K562 (cell line): ENCODE results near the gene NGRN. TPM values are rescaled to one million over a fixed set of nuclear protein-coding genes. Genes with fewer than 3 reads are reported as not detected.

Experiments
- ATAC-seq: fragments of 200-7000 bp; cut with Tn5 transposase; 3 replicates; pipeline ENCODE4 v1.9.1; 2020; ENCODE audit warnings: moderate library complexity
- BruUV-seq: library from RNA; stranded (reverse); fragments of 400-500 nt; replicated peaks from 2 replicates; lab custom pipeline; 2021; lab: Mats Ljungman, UMichigan
- CTCF ChIA-PET: fragments of 300-600 bp; formaldehyde crosslinking; extraction: SDS; loops from one replicate; lab custom pipeline; 2021; ENCODE audit warnings: low intra/inter-chr PET ratio; lab: Yijun Ruan, JAX
- POLR2A ChIA-PET: fragments of 300-600, 350-650 bp; sonication (Branson Sonifier 250); formaldehyde crosslinking; extraction: SDS; loops from one replicate; lab custom pipeline; 2021; ENCODE audit warnings: antibody characterized with exemption, inconsistent platforms; lab: Yijun Ruan, JAX
- DNase-seq, 4 experiments: peaks; one replicate each; pipeline versions ENCODE4 v3.0.0 to v3.0.0-alpha.2; 2011 to 2018; ENCODE audit warnings: low spot score in 3 of 4, mixed read lengths in 3 of 4; ENCODE audit errors: extremely low read depth in 1 of 4
- FAIRE-seq: peaks from 2 replicates; lab custom pipeline; 2011; peaks lifted over from hg19 to GRCh38; lab: Jason Lieb, UNC
- H2AFZ ChIP-seq: 2 replicates; pipeline ENCODE4 v1.6.0; 2011; ENCODE audit warnings: low read depth, low read length, control low read depth, inconsistent platforms
- H3K27ac ChIP-seq: fragments of 200-600 bp; 3 replicates; pipeline ENCODE4 v1.8.0; 2011; ENCODE audit warnings: low read depth, mild to moderate bottlenecking, control low read depth, inconsistent platforms, low read length, moderate library complexity, mixed read lengths; ENCODE audit errors: extremely low read depth
- H3K27me3 ChIP-seq, 2 experiments: fragments of 300-600 bp in 1 of 2; 2 replicates in 1 of 2; 3 replicates in 1 of 2; pipeline versions ENCODE4 v1.6.0 to v1.8.0; 2011; ENCODE audit warnings: inconsistent platforms in 2 of 2, low read length in 2 of 2, mild to moderate bottlenecking in 1 of 2, mixed read lengths in 1 of 2, moderate library complexity in 1 of 2; ENCODE audit not compliant: control insufficient read depth in 2 of 2, insufficient read depth in 2 of 2
- H3K36me3 ChIP-seq: fragments of 300-600 bp; 3 replicates; pipeline ENCODE4 v1.8.0; 2011; ENCODE audit warnings: mild to moderate bottlenecking, low read length, inconsistent platforms; ENCODE audit not compliant: control insufficient read depth, insufficient read depth
- H3K4me1 ChIP-seq, 2 experiments: fragments of 200-600 bp in 1 of 2; replicated peaks in 1 of 2; 2 replicates in 1 of 2; 3 replicates in 1 of 2; pipeline versions ENCODE4 v1.5.1 to v1.8.0; 2011; ENCODE audit warnings: inconsistent platforms in 2 of 2, low read length in 2 of 2, mild to moderate bottlenecking in 1 of 2, mixed read lengths in 1 of 2, moderate library complexity in 1 of 2; ENCODE audit not compliant: control insufficient read depth in 2 of 2, insufficient read depth in 2 of 2
- H3K4me2 ChIP-seq: 2 replicates; pipeline ENCODE4 v1.6.1; 2011; ENCODE audit warnings: low read length, control low read depth, inconsistent platforms, mixed read lengths; ENCODE audit not compliant: insufficient read depth
- H3K4me3 ChIP-seq: fragments of 200-600 bp; sonication (generic), shearing (Covaris generic); 2 replicates; pipeline ENCODE4 v1.5.1; 2016; ENCODE audit warnings: control low read depth, inconsistent platforms
- H3K79me2 ChIP-seq: fragments of 200-600 bp; 3 replicates; pipeline ENCODE4 v1.8.0; 2011; ENCODE audit warnings: low read length, inconsistent platforms; ENCODE audit not compliant: control insufficient read depth, insufficient read depth
- H3K9ac ChIP-seq, 2 experiments: 2 replicates each; pipeline versions ENCODE4 v1.6.0 to v1.6.1; 2011; ENCODE audit warnings: low read depth in 2 of 2, low read length in 2 of 2, control low read depth in 1 of 2, inconsistent platforms in 1 of 2, mild to moderate bottlenecking in 1 of 2, mixed read lengths in 1 of 2; ENCODE audit not compliant: insufficient read depth in 1 of 2
- H3K9me1 ChIP-seq: one replicate; pipeline ENCODE4 v1.6.0; 2011; ENCODE audit warnings: inconsistent platforms, mild to moderate bottlenecking, low read length, moderate library complexity; ENCODE audit not compliant: control insufficient read depth, insufficient read depth
- H3K9me3 ChIP-seq: replicated peaks from 2 replicates; pipeline ENCODE4 v1.5.1; 2011; ENCODE audit warnings: low read depth, low read length, inconsistent platforms; ENCODE audit not compliant: control insufficient read depth, insufficient read depth
- H4K20me1 ChIP-seq: replicated peaks from 2 replicates; pipeline ENCODE4 v1.6.1; 2011; ENCODE audit warnings: low read length, inconsistent platforms, mixed read lengths; ENCODE audit not compliant: control insufficient read depth, insufficient read depth
- FOXM1 ChIP-seq, 2 experiments: fragments of 450-650 bp in 1 of 2; sonication (generic) in 1 of 2; formaldehyde crosslinking in 1 of 2; IDR thresholded peaks; 2 replicates each; pipeline versions ENCODE4 v1.6.1 to v1.9.0; 2017 to 2022; ENCODE audit warnings: low read depth in 2 of 2, mild to moderate bottlenecking in 2 of 2, missing genetic modification reagents in 1 of 2, moderate library complexity in 1 of 2
- GTF2E2 ChIP-seq: fragments of 200-800 bp; sonication (Bioruptor generic); IDR thresholded peaks from 2 replicates; pipeline ENCODE4 v1.6.1; 2016; ENCODE audit warnings: missing genetic modification characterization, missing compliant biosample characterization
- HOMEZ ChIP-seq: fragments of 250-450 bp; sonication (Bioruptor Pico); IDR thresholded peaks from 2 replicates; pipeline ENCODE4 v1.4.0; 2020; ENCODE audit warnings: mild to moderate bottlenecking, moderate library complexity
- JUND ChIP-seq, 2 experiments: IDR thresholded peaks; 2 replicates in 1 of 2; 3 replicates in 1 of 2; pipeline ENCODE4 v1.6.1; 2011; ENCODE audit warnings: borderline replicate concordance in 2 of 2, low read depth in 2 of 2, low read length in 2 of 2, improper control_type of control experiment in 1 of 2, missing biosample characterization in 1 of 2, missing genetic modification characterization in 1 of 2, missing genetic modification reagents in 1 of 2
- PHB ChIP-seq: fragments of 250-450 bp; sonication (Bioruptor Pico); IDR thresholded peaks from 2 replicates; pipeline ENCODE4 v1.5.0; 2021
- PRPF4 ChIP-seq: fragments of 200-400 bp; formaldehyde crosslinking; IDR thresholded peaks from one replicate; pipeline ENCODE4 v1.6.1; 2017; ENCODE audit warnings: low read length, low read depth, mild to moderate bottlenecking; ENCODE audit not compliant: insufficient read depth, poor library complexity, severe bottlenecking
- STAT6 ChIP-seq: sonication (generic); formaldehyde crosslinking; IDR thresholded peaks from 2 replicates; pipeline ENCODE4 v1.8.1; 2023; ENCODE audit warnings: mild to moderate bottlenecking, missing genetic modification reagents
- XRCC5 ChIP-seq: fragments of 200-400 bp; formaldehyde crosslinking; IDR thresholded peaks from 2 replicates; pipeline ENCODE4 v1.6.1; 2017; ENCODE audit warnings: low read depth, mild to moderate bottlenecking, low read length
- ZBTB8A ChIP-seq: fragments of 450-650 bp; IDR thresholded peaks from 2 replicates; pipeline ENCODE4 v1.6.1; 2018; ENCODE audit warnings: mild to moderate bottlenecking, moderate library complexity; ENCODE audit not compliant: partially characterized antibody
- ZNF785 ChIP-seq: fragments of 250-450 bp; sonication (Bioruptor Pico); IDR thresholded peaks from 2 replicates; pipeline ENCODE4 v1.4.0; 2020; ENCODE audit warnings: mild to moderate bottlenecking
- whole genome bisulfite sequencing: fragments of 100-300 bp; shearing (Covaris generic); methylation state at CpG from one replicate; pipeline ENCODE4 v1.1.6; 2016; ENCODE audit warnings: low coverage, mixed read lengths; ENCODE audit not compliant: insufficient coverage; ENCODE audit errors: missing lambda C conversion rate; 5-methylcytosine and 5-hydroxymethylcytosine counted together
- in situ Hi-C: fragments of 300-500 bp; cut with MboI; formaldehyde crosslinking; loops from 4 replicates; pipeline ENCODE4 v1.15.0; 2018; ENCODE audit warnings: inconsistent platforms, mixed read lengths
- intact Hi-C: fragments of 100-400 bp; cut with micrococcal nuclease; formaldehyde crosslinking; loops from 2 replicates; pipeline ENCODE4 v1.14.2; 2022
- polyA plus RNA-seq, 8 experiments: library from polyadenylated mRNA; depleted of rRNA in 4 of 8; stranded (reverse) in 5 of 8; unstranded in 3 of 8; fragments of >200 nt; fragmentation: Nextera tagmentation in 2 of 8; fragmentation: Illumina TruSeq in 1 of 8; extraction: Ambion mirVana in 2 of 8; extraction: Trizol in 1 of 8; gene quantifications; 2 replicates each; pipeline versions ENCODE4 v1.2.1 to v1.2.3, GENCODE V29; 2011 to 2014; ENCODE audit warnings: inconsistent platforms in 1 of 8, missing spikeins in 1 of 8
- total RNA-seq, 7 experiments: library from RNA; depleted of rRNA in 6 of 7; stranded (reverse); fragments of >200 nt in 6 of 7; fragmentation: Illumina TruSeq in 2 of 7; extraction: Trizol in 2 of 7; gene quantifications; 2 replicates each; pipeline versions ENCODE4 v1.2.1 to v1.2.3, GENCODE V29; 2011 to 2021; ENCODE audit warnings: low replicate concordance in 1 of 7
- TF ChIP-seq, protein P1 (sequence below): fragments of 450-650 bp; formaldehyde crosslinking; IDR thresholded peaks from 2 replicates; pipeline ENCODE4 v1.4.0; 2022; ENCODE audit warnings: missing genetic modification characterization

The NGRN gene
- total and polyA plus RNA-seq, 9 of the 15 experiments (the other 6 are each of a cell fraction or from before 2014, with no cell fraction given) = 14.0 to 73.4 (median 60.0) TPM

DNA sequence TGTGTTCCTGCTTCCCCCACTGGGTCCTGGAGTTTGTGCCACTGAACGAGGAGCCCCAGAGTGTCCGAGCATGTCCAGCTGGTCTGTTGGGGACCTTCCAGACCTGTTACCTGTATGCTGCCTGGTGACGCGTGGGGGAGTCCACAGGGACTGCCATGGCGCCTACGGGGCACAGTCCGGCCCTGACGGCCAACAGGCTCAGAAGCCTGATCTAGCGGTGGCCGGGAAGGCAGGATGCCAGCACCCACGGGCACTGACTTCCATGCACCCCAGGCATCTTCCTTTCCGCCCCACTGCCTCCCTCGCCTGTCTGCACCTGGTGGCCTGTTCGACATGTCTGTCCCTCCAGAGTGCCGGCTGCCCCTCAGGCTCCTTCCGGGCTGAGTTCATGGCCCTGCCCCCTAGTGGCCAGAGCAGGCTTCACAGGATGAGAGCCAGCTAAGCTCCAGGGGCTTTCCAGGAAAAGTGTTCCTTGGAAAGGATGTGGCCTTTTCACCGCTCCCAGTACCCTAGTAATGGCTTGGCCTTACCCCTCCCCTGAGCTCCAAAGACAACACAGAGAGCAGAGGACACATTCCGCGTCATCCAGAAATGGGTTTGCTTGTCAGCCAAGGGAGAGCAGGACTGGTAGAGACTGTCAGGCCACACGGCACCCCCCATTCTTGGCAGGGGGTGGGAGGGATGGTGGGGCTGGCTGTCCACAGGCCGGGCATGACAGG is 35.7 kb downstream of the NGRN start:
- CTCF ChIA-PET = no interaction called here
- H3K27me3 ChIP-seq = no peaks in the 10 kb centered on the region; a peak in 1 of 5 replicates
- H3K36me3 ChIP-seq = no peaks in the 10 kb centered on the region
- no peaks in the 10 kb centered on the region for H3K79me2 ChIP-seq
- H3K9me1 ChIP-seq = peaks cover 3% of the 10 kb centered on the region
- no peaks in the 10 kb centered on the region for H4K20me1 ChIP-seq
- H3K27ac ChIP-seq = peak overlapping the region; percentile 22; the same call in 1 of the 3 replicates
- DNase-seq = peak; percentile 53 to 88 (median 60)
- H2AFZ ChIP-seq = peak overlapping the region; percentile 97
- no peaks in the 10 kb centered on the region for H3K9me3 ChIP-seq
- H3K4me1 ChIP-seq = peaks cover 10 to 16% of the 10 kb centered on the region in 2 experiments
- no TSS peak for BruUV-seq
- peak overlapping the region; percentile 56 for H3K4me2 ChIP-seq
- ATAC-seq = peak; percentile 92
- H3K4me3 ChIP-seq = no peak overlapping the region
- intact Hi-C loops = no loop called here
- 42% methylated on average over 15 of the region's 21 CpGs for WGBS
- peak; percentile 77 for FAIRE-seq
- in situ Hi-C loops = loop anchor here (25.0 kb wide), 1 partner anchor 936 kb away; no protein-coding TSS in a partner anchor
- POLR2A ChIA-PET = interaction anchor here (0.6 to 1.0 kb wide), 3 partner anchors 10 to 699 kb away, joined by 3 read pairs; no protein-coding TSS in a partner anchor
- peak overlapping the region in 1 of 2 experiments; percentile 37; a peak in 2 of 4 replicates for H3K9ac ChIP-seq
- TF ChIP-seq PRPF4 (no peak), FOXM1 (IDR thresholded peaks at IDR 0.05; ENCODE audit: low read depth) (0 out of 2 replicates have a peak, but pooled peaks have one; percentile 17), FOXM1 (CRISPR knock-in tag; IDR thresholded peaks at IDR 0.05; ENCODE audit: low read depth) (no peak), PHB (no peak), XRCC5 (no peak), ZBTB8A (no peak), ZNF785 (no peak), JUND (IDR thresholded peaks at IDR 0.05; ENCODE audit: borderline replicate concordance, low read depth, low read length) (peak; percentile 17; the same call in 1 of the 2 replicates), JUND (tag; IDR thresholded peaks at IDR 0.05; ENCODE audit: borderline replicate concordance, low read depth, low read length) (no peak; the same call in 2 of the 3 replicates), HOMEZ (CRISPR knock-in tag) (no peak), STAT6 (CRISPR knock-in tag) (no peak), GTF2E2 (tag) (no peak)
- TF ChIP-seq, protein P1, sequence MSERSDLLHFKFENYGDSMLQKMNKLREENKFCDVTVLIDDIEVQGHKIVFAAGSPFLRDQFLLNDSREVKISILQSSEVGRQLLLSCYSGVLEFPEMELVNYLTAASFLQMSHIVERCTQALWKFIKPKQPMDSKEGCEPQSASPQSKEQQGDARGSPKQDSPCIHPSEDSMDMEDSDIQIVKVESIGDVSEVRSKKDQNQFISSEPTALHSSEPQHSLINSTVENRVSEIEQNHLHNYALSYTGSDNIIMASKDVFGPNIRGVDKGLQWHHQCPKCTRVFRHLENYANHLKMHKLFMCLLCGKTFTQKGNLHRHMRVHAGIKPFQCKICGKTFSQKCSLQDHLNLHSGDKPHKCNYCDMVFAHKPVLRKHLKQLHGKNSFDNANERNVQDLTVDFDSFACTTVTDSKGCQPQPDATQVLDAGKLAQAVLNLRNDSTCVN (CRISPR knock-in tag) = no peak
